GM13976 (cell line): ENCODE data around the gene IMP3.
A peak's percentile ranks its signal among the peaks of the same experiment; 100 is the strongest.
"Not testable (repeated sequence)": the region's sequence is repeated elsewhere in the genome, so short reads cannot be mapped to it uniquely, and the experiment has no call there.

Experiments
- DNase-seq: peaks from one replicate; pipeline ENCODE4 v3.0.0; 2012; ENCODE audit warnings: low spot score
- CTCF ChIP-seq: IDR thresholded peaks from 2 replicates; pipeline ENCODE4 v1.5.1; 2012; ENCODE audit warnings: borderline replicate concordance, mild to moderate bottlenecking; ENCODE audit not compliant: insufficient read depth; ENCODE audit errors: extremely low read depth, missing control alignments, control extremely low read depth
- in situ Hi-C: fragments of 300-500 bp; cut with MboI; formaldehyde crosslinking; loops from one replicate; pipeline ENCODE4 v1.12.0; 2022; ENCODE audit warnings: low sequenced_read_pairs, mixed read lengths, inconsistent platforms; ENCODE audit not compliant: unreplicated experiment

IMP3 gene

GRCh38 chr15:75641603-75642002 lies 1.6 kb upstream of the IMP3 start:
- no peak for DNase-seq
- in situ Hi-C loops = loop anchor here (25.0 kb wide), 1 partner anchor 279 kb away; the partner anchor contains the start of gene MAN2C1

GRCh38 chr15:75641179-75641503 lies 1.1 kb upstream of the IMP3 start:
- no peak for TF ChIP-seq CTCF
- in situ Hi-C loops = loop anchor here (25.0 kb wide), 1 partner anchor 279 kb away; the partner anchor contains the start of gene MAN2C1

More at GRCh38 chr15:75641603-75642002, 1.6 kb upstream of the IMP3 start:
- no peak for TF ChIP-seq CTCF

GRCh38 chr15:75640483-75641178 lies 607 bp upstream of the IMP3 start:
- in situ Hi-C loops = loop anchor here (25.0 kb wide), 1 partner anchor 278 kb away; the partner anchor contains the start of gene MAN2C1
- peak; percentile 46 for TF ChIP-seq CTCF
- peak; percentile 68 for DNase-seq

More at GRCh38 chr15:75641179-75641503, 1.1 kb upstream of the IMP3 start:
- DNase-seq = no peak

GRCh38 chr15:75639191-75639708 lies 774 bp downstream of the IMP3 start:
- TF ChIP-seq CTCF = no peak
- DNase-seq = no peak
- in situ Hi-C loops = loop anchor here (25.0 kb wide), 1 partner anchor 277 kb away; the partner anchor contains the start of gene MAN2C1

GRCh38 chr15:75637245-75638009 lies 2.6 kb downstream of the IMP3 start:
- in situ Hi-C loops = loop anchor here (25.0 kb wide), 1 partner anchor 275 kb away; the partner anchor contains the start of gene MAN2C1
- no peak for DNase-seq
- no peak for TF ChIP-seq CTCF

GRCh38 chr15:75636026-75636425 lies 4.0 kb downstream of the IMP3 start:
- TF ChIP-seq CTCF = no peak
- no peak for DNase-seq
- in situ Hi-C loops = loop anchor here (25.0 kb wide), 1 partner anchor 274 kb away; the partner anchor contains the start of gene MAN2C1

- in situ Hi-C loops = loop anchor here (25.0 kb wide), 1 partner anchor 272 kb away; the partner anchor contains the start of gene MAN2C1
- DNase-seq = not testable (repeated sequence)
Observed at GRCh38 chr15:75633922-75634321, 6.1 kb downstream of the IMP3 start.
